IPS-18a (cell line): ENCODE data around the gene MIOX.

Experiments
- H3K27ac ChIP-seq: one replicate; pipeline ENCODE4 v1.5.1; 2013; ENCODE audit warnings: low read length
- H3K27me3 ChIP-seq: one replicate; pipeline ENCODE4 v1.6.1; 2013; ENCODE audit warnings: mild to moderate bottlenecking, low read length; ENCODE audit not compliant: control insufficient read depth, insufficient read depth
- H3K36me3 ChIP-seq: one replicate; pipeline ENCODE4 v1.6.1; 2013; ENCODE audit warnings: low read depth, low read length; ENCODE audit not compliant: control insufficient read depth
- H3K4me1 ChIP-seq: one replicate; pipeline ENCODE4 v1.6.1; 2013; ENCODE audit warnings: low read depth, low read length; ENCODE audit not compliant: control insufficient read depth
- H3K4me3 ChIP-seq: one replicate; pipeline ENCODE4 v1.5.1; 2013; ENCODE audit warnings: low read length
- H3K9ac ChIP-seq: one replicate; pipeline ENCODE4 v1.6.1; 2013; ENCODE audit warnings: mild to moderate bottlenecking, low read length, moderate library complexity
- H3K9me3 ChIP-seq: one replicate; pipeline ENCODE4 v1.6.1; 2013; ENCODE audit warnings: low read depth, low read length; ENCODE audit not compliant: control insufficient read depth

The MIOX gene

GRCh38 chr22:50525858-50526107, 39.1 kb downstream of the MIOX start:
- peaks cover 3% of the 10 kb centered on the region for H3K4me1 ChIP-seq
- H3K9me3 ChIP-seq = no peaks in the 10 kb centered on the region
- peaks cover 23% of the 10 kb centered on the region for H3K36me3 ChIP-seq
- no peak overlapping the region for H3K27ac ChIP-seq
- H3K4me3 ChIP-seq = peak overlapping the region; percentile 75
- H3K27me3 ChIP-seq = peaks cover 44% of the 10 kb centered on the region
- H3K9ac ChIP-seq = peak overlapping the region; percentile 62

DNA sequence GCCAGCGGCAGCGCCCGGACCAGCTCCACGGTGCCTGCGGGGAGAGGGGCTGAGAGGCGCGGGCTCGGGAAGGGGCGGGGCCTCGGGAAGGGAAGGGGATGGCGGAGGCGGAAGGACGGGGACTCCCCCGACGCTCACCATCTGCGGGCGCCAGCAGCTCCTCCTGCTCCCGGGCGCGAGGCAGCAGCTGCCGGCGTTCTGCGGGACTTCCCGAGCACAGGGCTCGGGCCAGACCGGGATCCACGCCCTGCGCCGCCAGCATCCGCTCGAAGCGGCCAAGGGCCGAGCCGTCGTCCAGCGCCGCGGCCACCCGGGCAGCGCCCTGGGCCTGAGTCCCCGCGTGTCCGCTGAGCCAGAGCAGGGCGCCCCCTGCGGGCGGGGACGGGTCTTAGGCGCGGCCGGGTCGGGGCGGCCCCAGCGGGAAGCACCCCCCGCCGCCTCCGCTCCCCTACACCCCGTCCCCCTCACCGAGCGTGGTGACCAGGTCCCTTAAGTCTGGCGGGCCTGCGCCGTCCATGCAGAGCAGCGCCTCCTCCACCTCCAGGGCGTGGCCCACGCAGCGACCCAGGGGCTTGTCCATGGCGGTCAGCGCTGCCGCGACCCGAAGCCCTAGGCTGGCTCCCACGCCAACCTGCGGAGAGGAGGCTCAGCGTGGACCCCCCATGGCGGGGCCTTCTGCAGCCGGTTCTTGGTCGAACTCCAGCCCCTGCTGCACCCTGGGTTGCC, 39.6 kb downstream of the MIOX start:
- Histone ChIP-seq H3K9ac (peak overlapping the region; percentile 62), H3K9me3 (no peaks in the 10 kb centered on the region), H3K27ac (no peak overlapping the region)

GRCh38 chr22:50526834-50527801, 40.5 kb downstream of the MIOX start:
- peaks cover 11% of the 10 kb centered on the region for H3K36me3 ChIP-seq
- H3K27me3 ChIP-seq = peaks cover 57% of the 10 kb centered on the region
- no peak overlapping the region for H3K27ac ChIP-seq
- H3K4me3 ChIP-seq = peak overlapping the region; percentile 75
- no peaks in the 10 kb centered on the region for H3K9me3 ChIP-seq
- peaks cover 6% of the 10 kb centered on the region for H3K4me1 ChIP-seq
- peak overlapping the region; percentile 62 for H3K9ac ChIP-seq

More for the DNA sequence above, 39.6 kb downstream of the MIOX start:
- H3K36me3 ChIP-seq = peaks cover 18% of the 10 kb centered on the region
- peaks cover 6% of the 10 kb centered on the region for H3K4me1 ChIP-seq
- peak overlapping the region; percentile 75 for H3K4me3 ChIP-seq
- peaks cover 49% of the 10 kb centered on the region for H3K27me3 ChIP-seq

GRCh38 chr22:50527921-50528681, 41.4 kb downstream of the MIOX start:
- H3K4me1 ChIP-seq = peaks cover 6% of the 10 kb centered on the region
- H3K27ac ChIP-seq = no peak overlapping the region
- peaks cover 67% of the 10 kb centered on the region for H3K27me3 ChIP-seq
- peaks cover 4% of the 10 kb centered on the region for H3K36me3 ChIP-seq
- no peak overlapping the region for H3K4me3 ChIP-seq
- no peaks in the 10 kb centered on the region for H3K9me3 ChIP-seq
- H3K9ac ChIP-seq = no peak overlapping the region

DNA sequence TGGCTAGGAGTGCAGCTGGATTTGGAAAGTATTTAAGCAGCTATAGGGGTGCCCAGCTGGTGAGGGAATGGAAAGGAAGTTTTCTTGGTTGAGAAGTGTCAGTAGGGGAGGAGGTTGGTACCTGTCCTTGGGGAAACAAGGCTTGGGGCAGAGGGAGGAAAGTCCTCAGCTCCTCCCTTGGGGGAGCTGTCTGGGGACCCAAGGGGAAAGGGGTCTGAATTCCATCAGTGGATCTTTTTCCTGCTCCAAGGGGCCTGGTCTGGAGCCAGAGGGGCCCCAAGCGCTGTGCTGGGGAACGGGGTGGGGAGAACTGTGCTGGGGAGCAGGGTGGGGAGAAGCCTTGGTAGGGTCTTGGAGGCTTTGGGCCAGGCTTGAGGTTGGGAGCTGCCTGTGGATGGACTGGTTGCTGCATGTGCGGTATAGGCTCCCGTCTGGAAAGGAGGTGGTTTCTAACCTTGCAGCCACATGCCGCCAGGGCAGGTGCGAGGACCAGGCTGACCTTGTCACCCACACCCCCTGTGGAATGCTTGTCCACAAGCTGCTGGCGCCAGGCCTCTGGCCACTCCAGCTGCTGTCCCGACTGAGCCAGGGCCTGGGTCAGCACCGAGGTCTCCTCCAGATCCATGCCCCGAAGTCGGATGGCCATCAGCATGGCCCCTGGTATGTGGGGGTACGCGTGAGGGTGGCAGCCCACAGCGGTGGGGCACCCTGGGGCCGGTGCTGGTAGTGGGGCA, 42.2 kb downstream of the MIOX start:
- Histone ChIP-seq H3K4me1 (peaks cover 6% of the 10 kb centered on the region), H3K9me3 (no peaks in the 10 kb centered on the region), H3K27ac (no peak overlapping the region), H3K36me3 (no peaks in the 10 kb centered on the region), H3K27me3 (peaks cover 75% of the 10 kb centered on the region), H3K9ac (no peak overlapping the region), H3K4me3 (no peak overlapping the region)

DNA sequence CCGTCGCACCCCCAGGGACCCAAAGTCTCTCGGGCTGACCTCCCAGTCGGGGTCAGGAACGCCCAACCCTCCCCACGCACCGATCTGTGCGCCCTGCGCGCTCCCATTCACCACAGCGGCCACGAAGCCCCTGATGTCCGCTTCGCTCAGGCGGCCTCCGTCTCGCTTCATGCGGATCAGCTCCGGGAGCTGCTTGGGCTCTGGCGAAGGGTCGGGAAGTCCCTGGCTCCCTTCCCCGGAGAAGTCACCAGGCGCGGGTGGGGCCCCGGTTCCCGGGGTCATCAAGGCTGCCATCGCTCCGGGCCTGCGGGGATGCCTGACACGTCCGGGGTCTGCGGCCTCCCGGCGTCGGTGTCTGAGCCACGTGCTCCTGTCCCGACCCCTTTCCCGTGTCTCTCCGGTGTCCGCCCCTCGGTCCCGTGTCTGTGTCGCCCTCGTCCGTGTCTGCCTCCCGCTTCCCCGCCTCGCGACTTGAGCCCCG, 42.8 kb downstream of the MIOX start:
- Histone ChIP-seq H3K36me3 (no peaks in the 10 kb centered on the region), H3K27ac (no peak overlapping the region), H3K4me3 (no peak overlapping the region), H3K9me3 (no peaks in the 10 kb centered on the region), H3K9ac (no peak overlapping the region), H3K4me1 (peaks cover 6% of the 10 kb centered on the region), H3K27me3 (peaks cover 79% of the 10 kb centered on the region)

DNA sequence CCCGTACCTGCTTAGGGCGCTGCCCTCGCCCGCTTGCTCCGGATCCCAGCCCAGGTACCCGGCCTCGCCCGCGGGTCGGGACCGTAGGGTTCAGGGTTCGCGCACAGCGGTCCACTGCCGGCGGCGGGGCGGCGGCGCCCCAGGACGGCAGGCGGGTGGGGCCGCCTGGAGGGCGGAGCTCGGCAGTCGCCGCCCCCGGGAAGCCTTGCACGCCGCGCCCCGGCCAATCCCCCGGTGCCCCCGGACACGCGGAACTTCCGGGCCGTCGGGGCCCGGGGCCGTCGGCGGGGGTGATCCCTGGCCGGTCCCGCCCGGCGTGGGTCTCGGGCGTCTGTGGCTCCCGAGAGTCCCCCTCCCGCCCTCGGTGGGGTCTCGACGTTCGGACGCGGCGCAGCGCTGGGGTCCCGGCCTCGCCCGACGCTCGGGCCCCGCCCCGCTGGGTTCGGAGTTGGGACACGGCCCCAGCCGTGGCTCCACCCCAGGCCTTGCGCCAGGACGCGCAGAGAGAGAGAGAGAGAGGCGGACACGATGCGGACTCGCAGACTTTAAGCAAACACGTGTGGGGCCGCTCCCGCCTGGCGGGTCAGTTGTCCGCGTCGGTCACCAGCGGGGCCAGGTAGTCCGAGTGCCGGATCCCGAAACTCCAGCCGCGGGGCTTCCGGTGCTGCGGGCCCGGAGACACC, 43.4 kb downstream of the MIOX start, which contains the start of gene TYMP:
TYMP (minus strand) TSS at position 116 of the 683 bp plus-strand sequence. CDS start 303 bp downstream, outside the sequence.
- Histone ChIP-seq H3K4me1 (peaks cover 6% of the 10 kb centered on the region), H3K27me3 (peaks cover 79% of the 10 kb centered on the region)

DNA sequence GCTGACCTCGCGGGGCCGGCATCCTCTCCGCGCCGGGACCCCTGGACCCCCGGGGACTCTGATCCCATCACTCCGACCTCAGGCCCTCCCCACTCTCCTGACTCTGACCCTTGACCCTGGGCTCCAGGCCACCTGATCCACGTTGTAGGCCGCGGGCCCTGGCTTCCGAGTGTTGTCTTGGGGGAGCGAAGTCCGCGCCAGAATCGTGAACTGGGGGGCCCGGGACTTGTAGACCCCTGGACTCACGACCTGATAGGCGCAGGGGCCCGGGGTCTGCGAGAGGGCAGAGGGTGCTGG, 43.9 kb downstream of the MIOX start:
- H3K4me3 ChIP-seq = peak overlapping the region; percentile 57
- H3K4me1 ChIP-seq = peaks cover 6% of the 10 kb centered on the region
- H3K36me3 ChIP-seq = no peaks in the 10 kb centered on the region
- H3K9ac ChIP-seq = no peak overlapping the region
- no peak overlapping the region for H3K27ac ChIP-seq
- H3K9me3 ChIP-seq = no peaks in the 10 kb centered on the region
- H3K27me3 ChIP-seq = peaks cover 79% of the 10 kb centered on the region

More for the DNA sequence above, 43.4 kb downstream of the MIOX start, which contains the start of gene TYMP:
- Histone ChIP-seq H3K4me3 (peak within 1 kb of the TSS; percentile 57), H3K36me3 (no peaks in the 10 kb centered on the region), H3K9ac (no peak within 1 kb of the TSS), H3K9me3 (no peaks in the 10 kb centered on the region), H3K27ac (no peak within 1 kb of the TSS)

DNA sequence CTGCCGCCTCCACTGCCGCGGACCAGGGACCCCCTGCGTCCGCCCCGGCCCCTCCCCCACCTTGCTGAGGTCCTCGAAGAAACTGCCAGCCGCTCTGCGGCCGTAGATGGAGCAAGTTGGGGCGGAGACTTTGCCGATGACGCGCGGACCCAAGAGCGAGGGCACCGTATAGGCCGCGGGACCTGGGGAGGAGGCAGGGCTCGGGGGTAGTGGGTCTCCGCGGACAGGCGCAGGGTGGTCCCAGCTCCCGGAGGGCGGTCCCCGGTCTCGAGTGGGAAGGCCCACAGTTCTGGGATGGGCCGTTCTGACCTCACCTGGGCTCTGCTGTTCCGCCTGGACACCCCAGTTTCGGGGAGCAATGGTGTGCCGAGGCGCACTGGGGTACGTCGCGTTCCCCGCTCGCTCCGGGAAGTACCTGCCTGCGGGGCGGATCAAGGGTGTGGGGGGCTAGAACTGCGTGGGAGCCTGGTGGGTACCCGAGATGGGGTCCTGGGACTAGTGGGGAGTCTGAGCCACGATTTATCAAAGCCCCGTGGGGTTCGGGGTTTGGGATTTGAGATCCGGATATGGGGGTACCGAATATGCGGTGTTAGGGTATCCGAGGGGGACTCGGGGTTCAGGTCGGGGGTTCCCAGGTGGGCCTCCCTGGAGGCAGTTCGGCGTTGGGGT, 44.4 kb downstream of the MIOX start:
- H3K4me1 ChIP-seq = peaks cover 6% of the 10 kb centered on the region
- peaks cover 79% of the 10 kb centered on the region for H3K27me3 ChIP-seq
- H3K9me3 ChIP-seq = no peaks in the 10 kb centered on the region
- peak overlapping the region; percentile 57 for H3K4me3 ChIP-seq
- no peak overlapping the region for H3K27ac ChIP-seq
- no peaks in the 10 kb centered on the region for H3K36me3 ChIP-seq
- no peak overlapping the region for H3K9ac ChIP-seq

DNA sequence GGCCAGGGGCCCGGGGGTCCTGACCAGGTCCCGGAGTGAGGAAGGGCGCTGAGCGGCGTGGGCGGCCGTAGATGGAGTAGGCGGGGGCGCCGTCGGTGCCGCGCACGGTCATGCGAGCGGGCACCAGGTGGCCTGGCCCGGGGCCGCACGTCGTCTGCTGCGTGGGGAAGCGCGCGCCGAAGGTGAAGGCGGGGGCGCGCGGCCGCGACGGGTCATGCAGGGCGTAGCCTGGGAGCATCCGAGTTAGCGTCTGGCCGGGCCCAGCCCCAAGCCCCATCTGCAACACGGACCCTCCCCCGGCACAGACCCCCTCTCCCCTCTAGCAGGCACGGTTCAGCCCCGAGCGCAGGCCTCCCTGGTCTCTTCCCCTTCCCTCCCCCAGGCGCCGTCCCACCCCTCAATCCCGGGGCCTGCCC, 44.9 kb downstream of the MIOX start:
- Histone ChIP-seq H3K27ac (no peak overlapping the region), H3K27me3 (peaks cover 77% of the 10 kb centered on the region), H3K9ac (no peak overlapping the region), H3K9me3 (no peaks in the 10 kb centered on the region), H3K4me3 (peak overlapping the region; percentile 57), H3K36me3 (no peaks in the 10 kb centered on the region), H3K4me1 (peaks cover 6% of the 10 kb centered on the region)
